Neural crest cell (in vitro differentiated cells): ENCODE results near the gene ANXA6. TPM values are rescaled to one million over a fixed set of nuclear protein-coding genes. Genes with fewer than 3 reads are reported as not detected.
"Not testable (repeated sequence)": the region's sequence is repeated elsewhere in the genome, so short reads cannot be mapped to it uniquely, and the experiment has no call there.

ENCODE experiments used
- DNase-seq: peaks from one replicate; pipeline ENCODE4 v3.0.0; 2021; ENCODE audit warnings: low read depth, mixed read lengths, low spot score
- H3K27ac Mint-ChIP-seq: one replicate; pipeline ENCODE4 v1.8.0; 2021; ENCODE audit warnings: mild to moderate bottlenecking, mixed read lengths; ENCODE audit not compliant: unreplicated experiment
- H3K27me3 Mint-ChIP-seq: 2 replicates; pipeline ENCODE4 v1.8.0; 2021; ENCODE audit warnings: low read depth, mild to moderate bottlenecking, mixed read lengths
- H3K36me3 Mint-ChIP-seq: 2 replicates; pipeline ENCODE4 v1.8.0; 2021; ENCODE audit warnings: low read depth, mild to moderate bottlenecking, mixed read lengths
- H3K4me1 Mint-ChIP-seq: 2 replicates; pipeline ENCODE4 v1.8.0; 2021; ENCODE audit warnings: mixed read lengths
- H3K4me3 Mint-ChIP-seq: one replicate; pipeline ENCODE4 v1.8.0; 2021; ENCODE audit warnings: mild to moderate bottlenecking, mixed read lengths
- H3K9me3 Mint-ChIP-seq: 2 replicates; pipeline ENCODE4 v1.8.0; 2021; ENCODE audit warnings: mixed read lengths
- CTCF ChIP-seq: fragments of 200-600 bp; sonication (generic); conservative IDR thresholded peaks from 2 replicates; pipeline ENCODE4 v1.5.0; 2021; ENCODE audit warnings: antibody characterized with exemption, mild to moderate bottlenecking
- total RNA-seq: library from RNA; stranded (reverse); gene quantifications from 2 replicates; pipeline ENCODE4 v1.2.1, GENCODE V29; 2021

ANXA6 gene
- total RNA-seq, 1 donor from 2014 or later = 151 TPM

GRCh38 chr5:151179489-151179840, 21.9 kb upstream of the ANXA6 start:
- peaks cover 5% of the 10 kb centered on the region for H3K4me1 Mint-ChIP-seq
- H3K27me3 Mint-ChIP-seq = peaks cover 3% of the 10 kb centered on the region
- no peak overlapping the region for H3K4me3 Mint-ChIP-seq
- DNase-seq = no peak
- H3K27ac Mint-ChIP-seq = no peak overlapping the region
- peaks cover 3% of the 10 kb centered on the region for H3K9me3 Mint-ChIP-seq
- H3K36me3 Mint-ChIP-seq = no peaks in the 10 kb centered on the region
- TF ChIP-seq CTCF = no peak

- no peaks in the 10 kb centered on the region for H3K36me3 Mint-ChIP-seq
- DNase-seq = no peak
- H3K9me3 Mint-ChIP-seq = peaks cover 3% of the 10 kb centered on the region
- H3K27me3 Mint-ChIP-seq = peaks cover 3% of the 10 kb centered on the region
- peaks cover 5% of the 10 kb centered on the region for H3K4me1 Mint-ChIP-seq
- peak overlapping the region; percentile 19 for H3K27ac Mint-ChIP-seq
- no peak for TF ChIP-seq CTCF
- H3K4me3 Mint-ChIP-seq = no peak overlapping the region
These were observed 21.4 kb upstream of the ANXA6 start for GRCh38 chr5:151178777-151179488.

GRCh38 chr5:151178372-151178771, 20.8 kb upstream of the ANXA6 start:
- H3K4me3 Mint-ChIP-seq = no peak overlapping the region
- TF ChIP-seq CTCF = no peak
- no peaks in the 10 kb centered on the region for H3K36me3 Mint-ChIP-seq
- H3K27ac Mint-ChIP-seq = no peak overlapping the region
- peaks cover 5% of the 10 kb centered on the region for H3K4me1 Mint-ChIP-seq
- H3K27me3 Mint-ChIP-seq = peaks cover 3% of the 10 kb centered on the region
- no peak for DNase-seq
- peaks cover 3% of the 10 kb centered on the region for H3K9me3 Mint-ChIP-seq

GRCh38 chr5:151176268-151176667, 18.7 kb upstream of the ANXA6 start:
- H3K27me3 Mint-ChIP-seq = not testable (repeated sequence)

GRCh38 chr5:151174612-151175101, 17.1 kb upstream of the ANXA6 start:
- DNase-seq = no peak
- Mint-ChIP-seq H3K36me3 (no peaks in the 10 kb centered on the region), H3K9me3 (peaks cover 3% of the 10 kb centered on the region), H3K27me3 (peaks cover 3% of the 10 kb centered on the region), H3K4me1 (no peaks in the 10 kb centered on the region), H3K4me3 (no peak overlapping the region), H3K27ac (no peak overlapping the region)
- no peak for TF ChIP-seq CTCF

More at GRCh38 chr5:151176268-151176667, 18.7 kb upstream of the ANXA6 start:
- H3K9me3 Mint-ChIP-seq, DNase-seq, H3K4me3 Mint-ChIP-seq, H3K27ac Mint-ChIP-seq, H3K4me1 Mint-ChIP-seq, H3K36me3 Mint-ChIP-seq: not testable (repeated sequence)

- peaks cover 3% of the 10 kb centered on the region for H3K27me3 Mint-ChIP-seq
- H3K9me3 Mint-ChIP-seq = peaks cover 3% of the 10 kb centered on the region
- no peak for DNase-seq
- no peak overlapping the region for H3K27ac Mint-ChIP-seq
- TF ChIP-seq CTCF = no peak
- no peak overlapping the region for H3K4me3 Mint-ChIP-seq
- no peaks in the 10 kb centered on the region for H3K36me3 Mint-ChIP-seq
- no peaks in the 10 kb centered on the region for H3K4me1 Mint-ChIP-seq
These were observed 16.4 kb upstream of the ANXA6 start for GRCh38 chr5:151173711-151174611.
